ENCODE measurements around the gene RABAC1. TPM values are rescaled to one million over a fixed set of nuclear protein-coding genes. Genes with fewer than 3 reads are reported as not detected.

RABAC1 gene
- total and polyA plus RNA-seq, 2 of the 4 experiments (the other 2 are of a cell fraction): 117 to 276 TPM

- Histone ChIP-seq H2BK15ac (ENCODE audit: low read depth, low read length) (no peak overlapping the region), H3K4ac (ENCODE audit: low read depth, low read length) (no peak overlapping the region), H3K36me3 (ENCODE audit: control insufficient read depth, insufficient read depth, low read length) (no peaks in the 10 kb centered on the region), H3K27ac (ENCODE audit: insufficient read depth, low read length) (no peak overlapping the region), H3K79me1 (ENCODE audit: low read depth in 1 of 2, low read length in 2 of 2) (no peaks in the 10 kb centered on the region), H2AK5ac (ENCODE audit: low read depth, low read length) (no peak overlapping the region), H3K4me3 (ENCODE audit: insufficient read depth, low read depth, low read length) (no peak overlapping the region), H4K20me1 (ENCODE audit: insufficient read depth, low read length) (peaks cover 27% of the 10 kb centered on the region), H3K4me2 (ENCODE audit: low read depth, low read length) (no peak overlapping the region), H3K27me3 (ENCODE audit: control insufficient read depth, insufficient read depth, low read length) (peaks cover 84% of the 10 kb centered on the region), H2AFZ (replicated peaks; ENCODE audit: low read length, poor library complexity) (no peak overlapping the region), H4K5ac (ENCODE audit: low read depth, low read length) (no peak overlapping the region), H2BK5ac (ENCODE audit: low read depth, low read length, poor library complexity, severe bottlenecking) (no peak overlapping the region), H2BK20ac (ENCODE audit: low read depth, low read length) (no peak overlapping the region), H3K23ac (ENCODE audit: low read depth, low read length) (no peak overlapping the region), H2AK9ac (replicated peaks; ENCODE audit: low read depth, low read length, poor library complexity) (no peak overlapping the region), H3K14ac (replicated peaks; ENCODE audit: low read depth, low read length) (no peak overlapping the region), H4K8ac (ENCODE audit: low read depth in 2 of 2, low read length in 2 of 2) (no peak overlapping the region), H3K9me1 (ENCODE audit: insufficient read depth, low read length) (peaks cover 18% of the 10 kb centered on the region), H3K4me1 (ENCODE audit: control insufficient read depth, insufficient read depth, low read length) (no peaks in the 10 kb centered on the region), H3K18ac (ENCODE audit: low read depth, low read length) (no peak overlapping the region), H4K91ac (ENCODE audit: insufficient read depth, low read depth, low read length) (no peak overlapping the region), H2BK120ac (ENCODE audit: low read depth, low read length) (no peak overlapping the region), H3K9ac (ENCODE audit: low read depth, low read length) (no peak overlapping the region), H3K56ac (ENCODE audit: extremely low read depth, insufficient read depth, low read length) (no peak overlapping the region), H3K9me3 (ENCODE audit: control insufficient read depth, insufficient read depth, low read length) (peaks cover 3% of the 10 kb centered on the region; the same call in 1 of the 2 replicates)
- ATAC-seq (ENCODE audit: low read depth) (no peak), DNase-seq (no peak)
- dilution Hi-C loops (cut with HindIII; ENCODE audit: low sequenced_read_pairs, unreplicated experiment): no loop called here
- ChIA-PET POLR2A (ENCODE audit: unreplicated experiment) (no interaction called here), CTCF (no interaction called here)
- intact Hi-C loops (cut with micrococcal nuclease): no loop called here
- in situ Hi-C loops (cut with MboI; ENCODE audit: low sequenced_read_pairs): no loop called here
- WGBS, 2 experiments (ENCODE audit: extremely low coverage in 2 of 2, insufficient read length in 1 of 2): 11% methylated on average over 1 of the region's 6 CpGs; no CpG with 5 or more reads in 1 of the 2 experiments
- BruUV-seq (replicated peaks): no TSS peak
- TF ChIP-seq MXI1 (IDR thresholded peaks at IDR 0.05; ENCODE audit: borderline replicate concordance, low read depth, low read length): no peak
- TF ChIP-seq, protein P1, sequence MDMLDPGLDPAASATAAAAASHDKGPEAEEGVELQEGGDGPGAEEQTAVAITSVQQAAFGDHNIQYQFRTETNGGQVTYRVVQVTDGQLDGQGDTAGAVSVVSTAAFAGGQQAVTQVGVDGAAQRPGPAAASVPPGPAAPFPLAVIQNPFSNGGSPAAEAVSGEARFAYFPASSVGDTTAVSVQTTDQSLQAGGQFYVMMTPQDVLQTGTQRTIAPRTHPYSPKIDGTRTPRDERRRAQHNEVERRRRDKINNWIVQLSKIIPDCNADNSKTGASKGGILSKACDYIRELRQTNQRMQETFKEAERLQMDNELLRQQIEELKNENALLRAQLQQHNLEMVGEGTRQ (IDR thresholded peaks at IDR 0.05; ENCODE audit: low read depth, low read length): no peak
- TF ChIP-seq MAFK (IDR thresholded peaks at IDR 0.05; ENCODE audit: low read depth, low read length): no peak
Observed at GRCh38 chr19:41923045-41923788, 35.9 kb downstream of the RABAC1 start.

Data from IMR-90 (cell line).